ENCODE results near the gene RTN4IP1. TPM values are rescaled to one million over a fixed set of nuclear protein-coding genes. Genes with fewer than 3 reads are reported as not detected.

RTN4IP1 gene
- 8.6 TPM for polyA plus RNA-seq (2013, experiment 1 of 2)
- 7.6 TPM for polyA plus RNA-seq (2013, experiment 2 of 2)

GRCh38 chr6:106629103-106629858, at the start of gene RTN4IP1, which contains the start of gene QRSL1:
Gene RTN4IP1 (minus strand): TSS chr6:106629498. CDS start chr6:106629021, 477 bp downstream.
Gene QRSL1 (plus strand): TSS chr6:106629578. CDS start chr6:106629682, 104 bp downstream.
- Histone ChIP-seq H3K27ac (ENCODE audit: low read depth, low read length) (peak within 1 kb of the TSS; percentile 23), H3K9ac (ENCODE audit: low read length) (peak within 1 kb of the TSS; percentile 90), H3K27me3 (ENCODE audit: insufficient read depth, low read length, poor library complexity) (no peaks in the 10 kb centered on the region), H2BK5ac (ENCODE audit: low read length) (no peak within 1 kb of the TSS), H3K79me2 (ENCODE audit: control insufficient read depth, insufficient read depth, low read length) (peaks cover 14% of the 10 kb centered on the region), H3K4me1 (ENCODE audit: control insufficient read depth, low read depth, low read length) (no peaks in the 10 kb centered on the region), H4K5ac (ENCODE audit: low read length) (peak within 1 kb of the TSS; percentile 97), H3K79me1 (ENCODE audit: low read length) (peaks cover 3% of the 10 kb centered on the region), H3K36me3 (ENCODE audit: control insufficient read depth, insufficient read depth, low read length) (no peaks in the 10 kb centered on the region), H2AK5ac (ENCODE audit: low read length) (no peak within 1 kb of the TSS), H2BK120ac (ENCODE audit: low read depth, low read length) (no peak within 1 kb of the TSS), H3K18ac (ENCODE audit: low read length) (peak within 1 kb of the TSS; percentile 71), H3K56ac (ENCODE audit: low read length) (peak within 1 kb of the TSS; percentile 92), H4K8ac (ENCODE audit: low read depth, low read length) (no peak within 1 kb of the TSS), H3K23ac (ENCODE audit: low read length) (no peak within 1 kb of the TSS), H3K4ac (ENCODE audit: low read depth, low read length) (peak within 1 kb of the TSS; percentile 57), H3K4me2 (ENCODE audit: low read length) (peak within 1 kb of the TSS; percentile 58), H3K4me3 (ENCODE audit: low read length) (peak within 1 kb of the TSS; percentile 91), H2BK15ac (replicated peaks; ENCODE audit: low read depth) (no peak within 1 kb of the TSS)
- DNase-seq, result peak; percentile 97
- WGBS (ENCODE audit: extremely low coverage, insufficient coverage, low lambda C conversion rate), result no CpG with 5 or more reads among the region's 46 CpGs

GRCh38 chr6:106677282-106677681, 48.0 kb upstream of the RTN4IP1 start:
- H3K79me2 ChIP-seq (ENCODE audit: control insufficient read depth, insufficient read depth, low read length), result no peaks in the 10 kb centered on the region
- H2AK5ac ChIP-seq (ENCODE audit: low read length), result no peak overlapping the region
- no peak overlapping the region for H2BK120ac ChIP-seq (ENCODE audit: low read depth, low read length)
- no peaks in the 10 kb centered on the region for H3K4me1 ChIP-seq (ENCODE audit: control insufficient read depth, low read depth, low read length)
- DNase-seq, result no peak
- no peak overlapping the region for H4K8ac ChIP-seq (ENCODE audit: low read depth, low read length)
- H3K4ac ChIP-seq (ENCODE audit: low read depth, low read length), result no peak overlapping the region
- no peaks in the 10 kb centered on the region for H3K27me3 ChIP-seq (ENCODE audit: insufficient read depth, low read length, poor library complexity)
- H3K4me2 ChIP-seq (ENCODE audit: low read length), result no peak overlapping the region
- no peak overlapping the region for H2BK15ac ChIP-seq (replicated peaks; ENCODE audit: low read depth)
- H3K56ac ChIP-seq (ENCODE audit: low read length), result no peak overlapping the region
- H3K9ac ChIP-seq (ENCODE audit: low read length), result no peak overlapping the region
- no peaks in the 10 kb centered on the region for H3K79me1 ChIP-seq (ENCODE audit: low read length)
- no peak overlapping the region for H3K4me3 ChIP-seq (ENCODE audit: low read length)
- no peak overlapping the region for H2BK5ac ChIP-seq (ENCODE audit: low read length)
- H3K36me3 ChIP-seq (ENCODE audit: control insufficient read depth, insufficient read depth, low read length), result no peaks in the 10 kb centered on the region
- H4K5ac ChIP-seq (ENCODE audit: low read length), result no peak overlapping the region
- H3K23ac ChIP-seq (ENCODE audit: low read length), result no peak overlapping the region
- no peak overlapping the region for H3K18ac ChIP-seq (ENCODE audit: low read length)
- WGBS (ENCODE audit: extremely low coverage, insufficient coverage, low lambda C conversion rate), result no CpG with 5 or more reads among the region's 3 CpGs
- no peak overlapping the region for H3K27ac ChIP-seq (ENCODE audit: low read depth, low read length)

- H2BK5ac ChIP-seq (ENCODE audit: low read length), result no peak overlapping the region
Observed at GRCh38 chr6:106674541-106675229, 45.4 kb upstream of the RTN4IP1 start.

GRCh38 chr6:106671651-106672050, 42.4 kb upstream of the RTN4IP1 start:
- no peak overlapping the region for H3K23ac ChIP-seq (ENCODE audit: low read length)
- H3K4me3 ChIP-seq (ENCODE audit: low read length), result no peak overlapping the region
- H3K79me1 ChIP-seq (ENCODE audit: low read length), result no peaks in the 10 kb centered on the region
- no peak overlapping the region for H3K9ac ChIP-seq (ENCODE audit: low read length)
- H3K18ac ChIP-seq (ENCODE audit: low read length), result no peak overlapping the region
- H2BK5ac ChIP-seq (ENCODE audit: low read length), result no peak overlapping the region
- H3K36me3 ChIP-seq (ENCODE audit: control insufficient read depth, insufficient read depth, low read length), result no peaks in the 10 kb centered on the region
- no peak overlapping the region for H3K27ac ChIP-seq (ENCODE audit: low read depth, low read length)
- H2BK120ac ChIP-seq (ENCODE audit: low read depth, low read length), result no peak overlapping the region
- no peak overlapping the region for H3K56ac ChIP-seq (ENCODE audit: low read length)
- H3K4me1 ChIP-seq (ENCODE audit: control insufficient read depth, low read depth, low read length), result no peaks in the 10 kb centered on the region
- H3K27me3 ChIP-seq (ENCODE audit: insufficient read depth, low read length, poor library complexity), result no peaks in the 10 kb centered on the region
- H3K79me2 ChIP-seq (ENCODE audit: control insufficient read depth, insufficient read depth, low read length), result no peaks in the 10 kb centered on the region
- H2AK5ac ChIP-seq (ENCODE audit: low read length), result no peak overlapping the region
- WGBS (ENCODE audit: extremely low coverage, insufficient coverage, low lambda C conversion rate), result no CpG with 5 or more reads among the region's 3 CpGs
- H4K5ac ChIP-seq (ENCODE audit: low read length), result no peak overlapping the region
- H3K4me2 ChIP-seq (ENCODE audit: low read length), result no peak overlapping the region
- no peak for DNase-seq
- no peak overlapping the region for H4K8ac ChIP-seq (ENCODE audit: low read depth, low read length)
- H2BK15ac ChIP-seq (replicated peaks; ENCODE audit: low read depth), result no peak overlapping the region
- H3K4ac ChIP-seq (ENCODE audit: low read depth, low read length), result no peak overlapping the region

More at GRCh38 chr6:106674541-106675229, 45.4 kb upstream of the RTN4IP1 start:
- Histone ChIP-seq H3K23ac (ENCODE audit: low read length) (no peak overlapping the region), H3K36me3 (ENCODE audit: control insufficient read depth, insufficient read depth, low read length) (no peaks in the 10 kb centered on the region), H3K4me2 (ENCODE audit: low read length) (no peak overlapping the region), H4K5ac (ENCODE audit: low read length) (no peak overlapping the region), H2BK120ac (ENCODE audit: low read depth, low read length) (no peak overlapping the region), H3K18ac (ENCODE audit: low read length) (no peak overlapping the region), H3K4me3 (ENCODE audit: low read length) (no peak overlapping the region), H2BK15ac (replicated peaks; ENCODE audit: low read depth) (no peak overlapping the region), H3K4ac (ENCODE audit: low read depth, low read length) (no peak overlapping the region), H4K8ac (ENCODE audit: low read depth, low read length) (no peak overlapping the region), H3K79me2 (ENCODE audit: control insufficient read depth, insufficient read depth, low read length) (no peaks in the 10 kb centered on the region), H3K27me3 (ENCODE audit: insufficient read depth, low read length, poor library complexity) (no peaks in the 10 kb centered on the region), H3K79me1 (ENCODE audit: low read length) (no peaks in the 10 kb centered on the region), H3K9ac (ENCODE audit: low read length) (no peak overlapping the region), H2AK5ac (ENCODE audit: low read length) (no peak overlapping the region), H3K27ac (ENCODE audit: low read depth, low read length) (no peak overlapping the region), H3K56ac (ENCODE audit: low read length) (no peak overlapping the region), H3K4me1 (ENCODE audit: control insufficient read depth, low read depth, low read length) (no peaks in the 10 kb centered on the region)
- DNase-seq, result no peak

GRCh38 chr6:106670236-106670635, 40.9 kb upstream of the RTN4IP1 start:
- Histone ChIP-seq H3K56ac (ENCODE audit: low read length) (no peak overlapping the region), H3K27me3 (ENCODE audit: insufficient read depth, low read length, poor library complexity) (no peaks in the 10 kb centered on the region), H3K9ac (ENCODE audit: low read length) (no peak overlapping the region), H2BK120ac (ENCODE audit: low read depth, low read length) (no peak overlapping the region), H3K4me1 (ENCODE audit: control insufficient read depth, low read depth, low read length) (no peaks in the 10 kb centered on the region), H3K18ac (ENCODE audit: low read length) (no peak overlapping the region), H3K27ac (ENCODE audit: low read depth, low read length) (no peak overlapping the region), H3K4me3 (ENCODE audit: low read length) (no peak overlapping the region), H2AK5ac (ENCODE audit: low read length) (no peak overlapping the region), H2BK5ac (ENCODE audit: low read length) (no peak overlapping the region), H2BK15ac (replicated peaks; ENCODE audit: low read depth) (no peak overlapping the region), H3K23ac (ENCODE audit: low read length) (no peak overlapping the region), H4K5ac (ENCODE audit: low read length) (no peak overlapping the region), H3K4ac (ENCODE audit: low read depth, low read length) (no peak overlapping the region), H3K79me1 (ENCODE audit: low read length) (no peaks in the 10 kb centered on the region), H3K36me3 (ENCODE audit: control insufficient read depth, insufficient read depth, low read length) (no peaks in the 10 kb centered on the region), H4K8ac (ENCODE audit: low read depth, low read length) (no peak overlapping the region), H3K79me2 (ENCODE audit: control insufficient read depth, insufficient read depth, low read length) (no peaks in the 10 kb centered on the region), H3K4me2 (ENCODE audit: low read length) (no peak overlapping the region)
- DNase-seq, result no peak
- no CpG with 5 or more reads among the region's 6 CpGs for WGBS (ENCODE audit: extremely low coverage, insufficient coverage, low lambda C conversion rate)
